Activated T-helper 17 cell treated with anti-CD3 and anti-CD28 coated beads, Interleukin-2, amount 50 U/mL, for 72 hours (primary cell): ENCODE measurements around the gene UBALD1. TPM values are rescaled to one million over a fixed set of nuclear protein-coding genes. Genes with fewer than 3 reads are reported as not detected.

ENCODE experiments used
- ATAC-seq: fragments of 150-1000 bp; cut with Tn5 transposase; replicated peaks from 2 replicates; pipeline ENCODE4 v1.10.0; 2021; ENCODE audit warnings: mild to moderate bottlenecking, moderate library complexity
- H3K27ac Mint-ChIP-seq: one replicate; pipeline ENCODE4 v1.8.0; 2022; ENCODE audit warnings: mixed read lengths
- H3K27me3 Mint-ChIP-seq: one replicate; pipeline ENCODE4 v1.8.0; 2022; ENCODE audit warnings: mixed read lengths
- H3K36me3 Mint-ChIP-seq: one replicate; pipeline ENCODE4 v1.8.0; 2022; ENCODE audit warnings: low read depth, mild to moderate bottlenecking, mixed read lengths
- H3K4me1 Mint-ChIP-seq: one replicate; pipeline ENCODE4 v1.8.0; 2022; ENCODE audit warnings: mixed read lengths
- H3K4me3 Mint-ChIP-seq: one replicate; pipeline ENCODE4 v1.8.0; 2022; ENCODE audit warnings: mild to moderate bottlenecking, mixed read lengths
- H3K9me3 Mint-ChIP-seq: one replicate; pipeline ENCODE4 v1.8.0; 2022; ENCODE audit warnings: mixed read lengths
- total RNA-seq, 2 donors: library from RNA; stranded (reverse); gene quantifications; one replicate each; pipeline ENCODE4 v1.2.3, GENCODE V29; 2022

UBALD1 gene
- total RNA-seq, 2 donors from 2014 or later = 16.6 to 24.5 TPM

DNA sequence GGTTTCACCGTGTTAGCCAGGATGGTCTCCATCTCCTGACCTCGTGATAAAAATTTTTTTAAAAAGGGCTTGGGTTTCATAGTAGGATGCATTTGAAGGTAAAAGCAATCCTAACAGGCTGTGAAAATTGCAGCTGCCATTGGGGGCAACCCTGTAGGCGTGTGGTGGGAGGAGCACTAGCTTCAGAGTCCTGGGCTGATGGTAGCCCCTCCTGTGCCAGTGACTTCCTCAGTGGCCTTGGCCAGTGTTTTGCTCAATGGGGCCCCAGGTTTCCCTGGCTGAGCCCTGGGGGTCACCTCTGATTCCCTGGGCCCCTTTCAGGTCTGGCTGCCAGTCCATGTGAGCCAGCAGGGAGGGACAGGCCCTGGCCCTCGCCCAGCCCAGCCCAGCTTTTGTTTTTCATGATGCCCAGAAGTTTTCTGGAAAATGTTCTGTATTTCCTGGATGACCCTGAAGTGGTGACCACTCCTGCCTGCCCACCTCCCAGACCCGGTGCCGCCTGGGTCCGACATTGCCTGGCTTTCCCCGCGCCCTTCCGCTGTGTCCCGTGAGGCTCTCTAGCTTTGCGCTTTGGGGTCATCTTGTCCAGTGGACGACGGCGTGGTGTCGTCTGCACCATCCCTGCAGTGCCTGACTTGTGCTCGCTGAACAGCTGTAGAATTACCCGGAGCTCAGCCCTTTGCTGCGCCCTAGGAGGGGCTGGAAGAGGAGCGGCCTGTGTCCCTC, 19.4 kb upstream of the UBALD1 start:
- peaks cover 4% of the 10 kb centered on the region for H3K9me3 Mint-ChIP-seq
- H3K4me3 Mint-ChIP-seq = no peak overlapping the region
- H3K27me3 Mint-ChIP-seq = no peaks in the 10 kb centered on the region
- H3K4me1 Mint-ChIP-seq = peaks cover 4% of the 10 kb centered on the region
- H3K27ac Mint-ChIP-seq = no peak overlapping the region
- H3K36me3 Mint-ChIP-seq = peaks cover 35% of the 10 kb centered on the region
- ATAC-seq = no peak

- ATAC-seq = no peak
- H3K9me3 Mint-ChIP-seq = peaks cover 4% of the 10 kb centered on the region
- H3K4me1 Mint-ChIP-seq = peaks cover 6% of the 10 kb centered on the region
- no peak overlapping the region for H3K4me3 Mint-ChIP-seq
- H3K36me3 Mint-ChIP-seq = peaks cover 43% of the 10 kb centered on the region
- H3K27ac Mint-ChIP-seq = no peak overlapping the region
- no peaks in the 10 kb centered on the region for H3K27me3 Mint-ChIP-seq
Measured at GRCh38 chr16:4631444-4631843, 16.8 kb upstream of the UBALD1 start.

DNA sequence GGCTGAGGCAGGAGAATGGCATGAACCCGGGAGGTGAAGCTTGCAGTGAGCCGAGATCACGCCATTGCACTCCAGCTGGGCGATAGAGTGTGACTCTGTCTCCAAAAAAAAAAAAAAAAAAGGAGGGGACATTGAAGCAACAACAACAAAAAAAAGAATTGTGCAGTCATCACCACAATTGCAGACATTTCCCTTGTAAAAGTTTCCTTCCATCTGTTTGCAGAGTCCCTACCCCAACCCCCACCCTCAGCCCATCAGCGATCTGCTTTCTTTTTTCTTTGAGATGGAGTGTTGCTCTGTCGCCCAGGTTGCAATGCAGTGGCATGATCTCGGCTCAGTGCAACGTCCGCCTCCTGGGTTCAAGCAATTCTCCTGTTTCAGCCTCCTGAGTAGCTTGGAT, 13.6 kb upstream of the UBALD1 start:
- Mint-ChIP-seq H3K4me3 (no peak overlapping the region), H3K27me3 (no peaks in the 10 kb centered on the region), H3K9me3 (peaks cover 4% of the 10 kb centered on the region), H3K36me3 (peaks cover 37% of the 10 kb centered on the region), H3K27ac (no peak overlapping the region), H3K4me1 (peaks cover 21% of the 10 kb centered on the region)
- no peak for ATAC-seq

- Mint-ChIP-seq H3K9me3 (peaks cover 3% of the 10 kb centered on the region), H3K27ac (peak overlapping the region; percentile 100), H3K36me3 (peaks cover 36% of the 10 kb centered on the region), H3K27me3 (no peaks in the 10 kb centered on the region), H3K4me3 (peak overlapping the region; percentile 99), H3K4me1 (peaks cover 21% of the 10 kb centered on the region)
- peak; percentile 5 for ATAC-seq
Measured at GRCh38 chr16:4626396-4626795, 11.7 kb upstream of the UBALD1 start.

DNA sequence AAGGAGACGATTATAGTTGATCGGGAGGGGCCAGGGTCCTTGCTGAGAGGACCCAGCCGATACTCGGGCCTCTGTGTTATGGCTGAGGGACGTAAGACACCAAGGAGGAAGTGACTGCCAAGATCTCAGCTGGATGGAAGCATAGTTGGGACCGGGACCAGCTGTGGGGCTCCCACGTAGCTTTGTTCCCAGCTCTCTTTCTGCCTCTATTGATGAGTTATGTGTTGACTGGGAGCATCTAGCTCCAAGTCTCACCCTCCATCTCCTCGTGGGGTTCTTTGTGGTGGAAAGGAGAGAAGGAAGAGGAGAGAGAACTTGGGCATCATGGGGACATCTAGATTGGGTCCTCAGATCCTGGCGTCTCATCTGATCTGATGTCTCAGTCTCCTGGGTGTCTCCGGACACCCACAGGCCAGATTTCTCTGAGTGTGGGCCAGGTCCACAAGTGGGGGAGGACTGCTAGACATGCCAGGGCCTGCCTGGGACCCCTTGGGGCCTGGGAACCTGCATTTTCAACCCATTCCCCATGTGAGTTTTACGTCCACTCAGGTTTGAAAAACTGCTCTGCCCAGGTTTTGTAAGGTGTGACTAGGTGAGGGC, 11.0 kb upstream of the UBALD1 start:
- no peaks in the 10 kb centered on the region for H3K9me3 Mint-ChIP-seq
- ATAC-seq = no peak
- H3K4me1 Mint-ChIP-seq = peaks cover 21% of the 10 kb centered on the region
- H3K4me3 Mint-ChIP-seq = peak overlapping the region; percentile 99
- H3K27ac Mint-ChIP-seq = peak overlapping the region; percentile 100
- no peaks in the 10 kb centered on the region for H3K27me3 Mint-ChIP-seq
- H3K36me3 Mint-ChIP-seq = peaks cover 30% of the 10 kb centered on the region

- Mint-ChIP-seq H3K4me1 (peaks cover 21% of the 10 kb centered on the region), H3K27ac (peak overlapping the region; percentile 100), H3K9me3 (no peaks in the 10 kb centered on the region), H3K36me3 (peaks cover 30% of the 10 kb centered on the region), H3K27me3 (no peaks in the 10 kb centered on the region), H3K4me3 (peak overlapping the region; percentile 99)
- ATAC-seq = peak; percentile 70
Measured at GRCh38 chr16:4624827-4625559, 10.3 kb upstream of the UBALD1 start.

GRCh38 chr16:4624015-4624826, 9.5 kb upstream of the UBALD1 start, which contains the start of gene MGRN1:
Gene MGRN1, plus strand, starts transcription at chr16:4624826. Its CDS starts 135 bp downstream, at chr16:4624961.
- peak; percentile 79 for ATAC-seq
- Mint-ChIP-seq H3K4me1 (peaks cover 21% of the 10 kb centered on the region), H3K27me3 (no peaks in the 10 kb centered on the region), H3K27ac (peak within 1 kb of the TSS; percentile 100), H3K9me3 (no peaks in the 10 kb centered on the region), H3K36me3 (peaks cover 25% of the 10 kb centered on the region), H3K4me3 (peak within 1 kb of the TSS; percentile 99)

GRCh38 chr16:4623593-4623992, 8.9 kb upstream of the UBALD1 start:
- Mint-ChIP-seq H3K27me3 (no peaks in the 10 kb centered on the region), H3K9me3 (no peaks in the 10 kb centered on the region), H3K36me3 (peaks cover 19% of the 10 kb centered on the region), H3K4me1 (peaks cover 21% of the 10 kb centered on the region), H3K4me3 (peak overlapping the region; percentile 99), H3K27ac (peak overlapping the region; percentile 99)
- no peak for ATAC-seq

GRCh38 chr16:4618645-4619418, 4.1 kb upstream of the UBALD1 start:
- no peak overlapping the region for H3K4me3 Mint-ChIP-seq
- H3K36me3 Mint-ChIP-seq = no peaks in the 10 kb centered on the region
- ATAC-seq = no peak
- no peak overlapping the region for H3K27ac Mint-ChIP-seq
- H3K27me3 Mint-ChIP-seq = no peaks in the 10 kb centered on the region
- H3K9me3 Mint-ChIP-seq = no peaks in the 10 kb centered on the region
- H3K4me1 Mint-ChIP-seq = peaks cover 4% of the 10 kb centered on the region

DNA sequence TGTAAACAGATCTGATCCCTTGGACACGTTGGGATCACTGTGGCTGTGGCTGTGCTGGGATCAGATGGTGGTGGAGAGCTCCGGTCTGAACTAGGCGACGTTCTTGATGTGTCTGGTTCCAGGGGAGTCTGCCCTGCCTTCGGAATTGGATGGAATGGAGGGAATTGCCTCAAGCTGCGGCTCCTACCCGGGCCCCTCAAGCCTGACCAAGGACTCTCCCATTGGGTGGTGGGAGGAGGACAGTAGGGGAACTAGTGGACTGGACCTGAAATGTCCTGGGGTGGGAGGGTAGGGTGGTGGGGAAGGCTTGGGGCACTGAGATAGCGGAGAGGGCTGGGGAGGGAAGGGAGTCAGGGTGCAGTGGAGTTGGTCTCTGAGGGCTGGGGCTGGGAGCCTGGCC, 3.2 kb upstream of the UBALD1 start:
- H3K9me3 Mint-ChIP-seq = no peaks in the 10 kb centered on the region
- H3K36me3 Mint-ChIP-seq = no peaks in the 10 kb centered on the region
- ATAC-seq = no peak
- peaks cover 4% of the 10 kb centered on the region for H3K4me1 Mint-ChIP-seq
- H3K27ac Mint-ChIP-seq = no peak overlapping the region
- peak overlapping the region; percentile 86 for H3K4me3 Mint-ChIP-seq
- H3K27me3 Mint-ChIP-seq = no peaks in the 10 kb centered on the region

DNA sequence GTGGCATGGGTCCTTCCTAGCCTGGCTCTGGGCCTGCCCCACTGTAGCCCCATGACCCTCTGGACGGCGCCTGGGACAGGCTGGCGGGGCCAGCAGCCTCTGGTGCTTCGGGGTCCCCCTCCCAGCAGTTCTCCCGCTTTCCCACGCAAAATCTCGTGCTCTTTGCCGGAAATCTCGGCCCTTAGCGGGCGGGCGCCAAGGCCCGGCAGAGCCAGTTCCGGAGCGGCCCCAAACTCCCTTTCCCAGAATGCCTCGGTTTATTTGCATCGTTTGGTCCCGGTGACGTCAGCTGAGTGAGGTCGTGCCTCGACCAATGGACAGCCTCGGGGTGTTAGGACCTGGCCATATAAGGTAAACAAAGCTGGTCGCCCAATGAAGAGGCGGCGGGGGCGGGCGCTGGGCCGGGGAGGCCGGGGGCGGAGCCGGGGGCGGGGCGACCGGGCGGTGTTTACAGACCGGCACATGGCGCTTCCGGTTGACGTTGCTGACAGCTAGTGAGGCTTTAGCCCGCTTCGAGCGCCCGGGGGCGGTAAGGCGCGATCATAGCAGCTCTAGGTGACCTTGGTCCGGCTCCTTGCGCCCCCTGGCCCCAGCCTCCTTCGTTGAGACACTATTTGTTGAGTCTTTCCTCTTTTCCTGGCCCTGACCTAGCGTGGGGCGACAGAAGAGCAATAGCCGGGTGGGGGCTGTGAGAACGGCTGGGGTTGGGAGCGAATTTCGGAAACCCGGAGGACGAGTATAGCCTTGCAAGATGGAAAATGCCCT, 1.5 kb upstream of the UBALD1 start:
- Mint-ChIP-seq H3K27me3 (no peaks in the 10 kb centered on the region), H3K4me3 (peak overlapping the region; percentile 86), H3K27ac (peak overlapping the region; percentile 89), H3K36me3 (no peaks in the 10 kb centered on the region), H3K4me1 (peaks cover 4% of the 10 kb centered on the region), H3K9me3 (no peaks in the 10 kb centered on the region)
- peak; percentile 92 for ATAC-seq

DNA sequence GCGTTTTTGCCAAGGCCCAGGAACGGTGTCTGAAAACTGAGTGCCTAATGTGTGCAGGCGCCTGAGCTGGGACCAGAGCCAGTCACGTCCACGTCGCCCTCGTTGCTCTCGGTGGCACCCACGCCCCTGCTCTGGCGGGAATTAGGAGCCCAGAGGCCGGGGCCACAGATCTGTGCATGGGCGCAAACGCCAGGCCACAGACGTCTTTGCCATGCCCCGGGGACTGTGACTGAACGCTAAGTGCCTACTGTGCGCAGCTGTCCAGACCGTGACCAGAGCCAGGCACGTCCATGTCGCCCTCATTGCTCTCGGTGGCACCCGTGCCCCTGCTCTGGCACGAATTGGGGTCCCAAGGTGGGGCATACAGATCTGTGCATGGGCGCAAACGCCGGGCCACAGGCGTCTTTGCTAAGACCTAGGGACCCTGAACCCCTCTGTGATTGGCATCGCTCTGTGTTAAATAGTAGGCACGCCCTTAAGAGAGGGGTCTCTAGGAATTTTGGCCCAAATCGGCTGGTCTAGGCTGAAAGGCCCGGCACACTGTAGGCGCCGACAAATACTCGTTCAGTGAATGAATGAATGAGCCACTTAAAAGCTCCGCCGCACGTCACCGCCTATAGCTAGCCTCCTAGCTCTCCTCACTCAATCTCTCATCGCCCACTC, 827 bp upstream of the UBALD1 start:
- Mint-ChIP-seq H3K27ac (peak overlapping the region; percentile 89), H3K9me3 (no peaks in the 10 kb centered on the region), H3K4me1 (peaks cover 4% of the 10 kb centered on the region), H3K27me3 (no peaks in the 10 kb centered on the region), H3K4me3 (peak overlapping the region; percentile 86), H3K36me3 (no peaks in the 10 kb centered on the region)
- no peak for ATAC-seq
